Sciatic nerve (tissue), 2 donors: Measurements from ENCODE around the gene PSMC1. TPM values are rescaled to one million over a fixed set of nuclear protein-coding genes. Genes with fewer than 3 reads are reported as not detected.

Experiments
- ATAC-seq: fragments of 200-7000 bp; cut with Tn5 transposase; one replicate; pipeline ENCODE4 v1.9.1; 2020; ENCODE audit warnings: mild to moderate bottlenecking, moderate library complexity
- DNase-seq: peaks from one replicate; pipeline ENCODE4 v3.0.0-alpha.2; 2020; ENCODE audit warnings: low spot score
- intact Hi-C: fragments of 100-400 bp; cut with DNase I; formaldehyde crosslinking; loops from one replicate; pipeline ENCODE4 v1.14.2; 2022
- total RNA-seq: library from RNA; stranded (reverse); fragmentation: NEBNext Ultra II Directional; extraction: Animal tissue kit (Norgen Biotek cat#: 25700); gene quantifications from one replicate; pipeline ENCODE4 v1.2.1, GENCODE V29; 2021
- donor health status: DM: no; HTN: no; CAD: no.
- donor health status: DM: no; HTN: no; CAD: no.

Gene PSMC1
- total RNA-seq, 1 donor from 2014 or later: 82.9 TPM

DNA sequence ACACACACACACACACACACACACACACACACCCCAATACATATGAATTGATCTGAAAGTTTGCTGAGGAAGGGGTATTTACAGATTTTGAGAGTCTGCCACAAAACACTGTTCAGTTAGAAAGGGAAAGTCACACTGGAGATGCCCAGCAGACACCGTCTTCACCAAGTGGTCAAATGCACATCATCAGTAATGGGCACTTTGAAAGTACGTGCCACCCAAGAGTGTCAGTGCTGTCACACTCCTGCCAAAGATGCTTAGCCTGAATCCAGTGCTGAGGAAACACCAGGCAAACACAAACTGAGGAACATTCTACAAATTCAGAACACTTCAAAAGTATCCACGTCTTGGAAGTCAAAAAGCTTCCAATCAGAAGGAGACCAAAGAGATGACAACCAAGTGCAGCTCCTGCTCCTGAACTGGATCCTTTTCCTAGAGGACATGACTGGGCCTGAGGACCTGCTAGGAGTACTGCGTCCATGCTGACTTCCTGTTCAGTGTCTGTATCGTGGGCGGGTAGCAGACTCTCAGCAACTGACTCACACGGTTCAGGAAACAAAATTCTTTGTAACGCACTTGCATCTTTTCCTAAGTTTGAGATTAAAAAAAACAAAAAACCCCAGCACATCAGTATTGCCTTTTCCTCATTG lies 18.6 kb downstream of the PSMC1 start:
- intact Hi-C loops: no loop called here
- DNase-seq: no peak
- no peak for ATAC-seq

DNA sequence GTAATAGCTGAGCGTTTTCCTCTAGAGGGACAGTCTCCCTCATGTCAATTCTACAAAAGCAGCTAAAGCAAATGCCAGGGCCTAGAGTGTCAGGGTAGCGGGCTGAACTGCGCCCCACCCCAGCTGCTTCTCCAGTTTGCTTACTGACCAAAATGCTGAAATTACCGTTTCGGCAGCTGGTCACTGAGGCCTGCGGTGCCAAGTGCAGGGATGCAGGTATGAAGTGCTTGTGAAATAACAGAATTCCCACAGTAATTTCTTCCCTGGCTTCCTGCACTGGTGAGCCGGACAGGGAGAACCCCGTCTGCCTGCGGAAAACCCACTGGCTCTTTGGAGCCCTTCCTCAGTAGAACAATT lies 19.1 kb downstream of the PSMC1 start:
- intact Hi-C loops: no loop called here
- DNase-seq (no peak), ATAC-seq (no peak)

DNA sequence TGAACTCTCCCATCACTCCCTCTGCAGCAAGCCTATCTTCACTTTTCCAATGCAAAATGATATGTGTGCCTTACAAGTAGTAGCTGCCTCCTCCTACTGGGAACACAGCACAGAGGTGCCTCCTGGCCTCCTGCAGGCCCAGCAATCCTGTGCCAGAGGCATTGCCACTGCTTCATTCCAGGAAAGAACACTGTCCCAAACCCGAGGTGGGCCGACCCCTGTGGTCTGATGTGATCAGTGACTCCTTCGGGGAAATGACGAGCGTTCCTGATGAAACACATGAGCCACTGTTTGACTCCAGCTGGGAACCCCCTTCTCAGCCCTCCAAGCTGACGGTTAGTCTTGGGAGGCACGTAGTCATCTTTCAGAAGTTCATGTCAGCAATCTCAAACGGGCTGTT lies 19.5 kb downstream of the PSMC1 start:
- DNase-seq (no peak), ATAC-seq (no peak)
- intact Hi-C loops: no loop called here

DNA sequence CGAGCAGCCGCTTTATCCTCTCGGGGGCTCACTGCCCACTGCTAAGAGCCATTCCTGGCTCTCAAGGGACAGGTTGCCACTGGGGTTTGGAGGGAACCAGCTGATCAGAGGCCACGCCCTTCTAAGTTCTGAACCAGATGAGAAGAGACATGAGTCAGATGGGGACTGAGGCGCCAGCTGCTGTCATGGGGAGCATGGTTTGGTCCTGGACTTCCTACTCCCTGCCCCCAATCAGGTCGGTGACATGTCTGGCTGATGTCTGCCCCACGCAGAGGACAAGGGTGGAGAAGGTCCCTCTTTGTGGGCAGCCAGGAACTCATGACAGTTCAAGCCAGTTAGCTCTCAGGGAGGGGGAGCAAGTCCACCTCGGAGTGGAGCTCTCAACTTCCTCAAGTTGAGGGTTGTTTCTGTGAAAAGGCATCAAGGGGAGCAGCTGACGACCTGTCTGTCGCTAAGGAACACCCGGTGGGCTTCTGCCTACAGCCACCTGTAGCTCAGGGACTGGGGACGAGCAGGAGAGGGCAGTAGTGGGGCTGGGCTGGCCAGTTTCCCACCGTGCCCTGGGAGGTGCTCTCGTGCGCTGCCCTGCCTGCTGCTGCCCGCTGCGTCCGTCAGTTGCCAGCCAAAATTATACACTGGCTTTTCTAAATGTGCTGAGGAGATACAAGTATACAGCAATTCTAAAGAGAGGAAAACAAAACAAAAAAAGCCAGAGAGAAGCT lies 20.5 kb downstream of the PSMC1 start:
- DNase-seq (no peak), ATAC-seq (no peak)
- intact Hi-C loops: no loop called here

DNA sequence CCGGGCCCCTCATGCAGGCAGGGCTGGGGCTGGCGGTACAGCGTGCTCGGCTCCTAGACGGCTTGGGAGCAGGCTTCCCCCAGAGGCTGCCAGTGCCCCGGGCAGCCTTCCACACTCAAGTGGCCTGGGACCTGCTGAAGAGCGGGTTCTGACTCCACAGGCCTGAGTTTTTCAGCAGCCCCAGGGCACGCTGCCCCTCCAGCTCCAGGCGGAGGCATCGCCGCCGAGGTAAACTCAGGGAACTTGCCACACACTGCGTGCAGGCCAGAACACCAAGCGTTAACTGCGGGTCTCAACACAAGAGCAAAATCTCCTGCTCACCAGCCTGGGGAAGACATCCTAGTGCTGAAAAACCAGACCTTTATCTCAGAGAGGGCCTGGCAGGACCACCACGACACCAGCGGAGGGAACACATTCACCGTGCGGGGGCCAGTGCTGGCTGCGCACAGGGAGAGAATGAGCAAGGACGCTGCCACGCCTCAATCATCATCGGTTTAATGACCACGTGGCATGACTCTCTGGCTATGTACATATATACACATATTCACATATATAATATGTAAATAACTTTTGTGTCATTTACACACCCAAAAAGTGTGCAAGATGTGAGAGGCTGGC lies 21.3 kb downstream of the PSMC1 start:
- intact Hi-C loops: no loop called here
- ATAC-seq (no peak), DNase-seq (no peak)

DNA sequence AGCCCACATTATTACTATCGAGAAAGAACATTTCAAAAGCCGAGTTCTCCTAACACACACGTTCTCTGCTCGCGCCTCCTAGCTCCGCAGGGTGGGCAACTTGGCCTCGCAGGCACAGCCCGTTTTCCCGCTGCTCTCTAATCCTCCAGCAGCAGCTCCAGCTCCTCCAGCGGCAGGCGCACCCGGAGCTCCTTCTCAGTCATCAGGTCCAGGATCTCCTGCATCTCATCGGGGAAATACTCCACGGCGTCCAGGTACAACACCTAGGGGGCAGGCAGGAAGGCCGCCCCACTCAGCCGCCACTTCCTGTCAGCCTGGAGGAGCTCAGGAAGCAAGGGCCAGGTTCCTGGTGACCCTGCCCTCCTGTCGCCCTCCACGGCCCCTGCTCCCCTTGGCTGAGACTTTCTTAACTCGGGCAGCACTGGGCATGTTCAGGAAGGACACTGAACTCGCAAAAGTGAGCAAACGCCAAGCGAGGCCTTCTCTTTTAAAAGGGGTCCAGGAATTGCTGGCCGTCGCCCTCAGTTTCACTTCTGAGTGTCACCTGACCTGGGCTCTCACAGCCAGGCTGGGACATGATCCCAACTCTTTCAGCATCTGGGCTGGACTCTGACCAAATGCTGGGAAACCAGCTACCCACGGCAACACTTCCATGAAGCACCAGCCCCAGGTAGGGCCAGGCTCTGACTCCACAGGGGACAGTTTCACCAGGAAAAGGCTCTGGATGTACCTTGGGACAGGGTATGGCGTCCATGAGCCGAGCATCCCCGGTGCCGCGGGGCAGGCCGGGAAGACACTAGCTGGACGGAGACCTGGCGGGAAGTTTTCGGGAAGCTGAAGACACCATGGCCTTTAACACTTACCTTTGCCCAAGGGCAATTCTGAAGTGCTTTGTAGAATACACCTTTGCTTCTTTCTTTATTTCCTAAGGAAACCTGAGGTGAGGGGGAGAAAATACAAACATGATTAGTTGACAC lies 22.1 kb downstream of the PSMC1 start:
- intact Hi-C loops: no loop called here
- ATAC-seq: no peak
- no peak for DNase-seq

DNA sequence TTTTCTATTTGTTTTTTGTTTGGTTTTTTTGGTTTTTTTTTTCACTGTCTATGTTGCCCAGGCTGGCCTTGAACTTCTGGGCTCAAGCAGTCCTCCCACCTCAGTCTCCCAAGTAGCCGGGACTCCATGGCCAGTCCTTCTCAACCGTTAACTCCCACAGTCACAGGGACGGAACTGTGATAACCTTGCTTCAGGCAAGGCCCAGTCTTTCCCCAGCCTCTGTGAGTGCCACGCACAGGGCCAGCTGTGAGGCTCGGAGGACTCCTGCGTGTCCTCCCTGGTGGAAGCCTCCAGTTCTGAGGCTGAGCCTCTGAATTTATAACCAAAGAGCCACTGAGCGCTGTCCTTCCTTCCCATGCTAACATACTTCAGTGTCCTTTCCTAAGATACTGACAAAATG lies 23.7 kb downstream of the PSMC1 start:
- intact Hi-C loops: no loop called here
- no peak for DNase-seq
- no peak for ATAC-seq

DNA sequence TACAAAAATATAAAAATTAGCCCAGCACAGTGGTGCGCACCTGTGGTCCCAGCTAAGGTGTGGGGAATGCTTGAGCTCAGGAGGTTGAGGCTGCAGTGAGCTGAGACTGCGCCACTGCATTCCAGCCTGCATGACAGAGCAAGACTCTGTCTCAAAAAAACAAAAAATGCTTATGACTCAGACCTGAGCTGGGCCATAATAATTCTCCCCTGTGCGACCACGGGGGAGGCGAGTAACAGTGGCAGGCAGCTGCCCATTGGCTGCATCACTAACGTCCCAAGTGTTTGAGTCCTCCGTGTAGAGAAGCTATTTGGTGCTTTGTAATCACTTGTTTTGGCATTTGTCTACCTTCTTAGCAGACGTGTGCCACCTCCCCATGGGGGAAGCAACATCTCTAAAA lies 24.9 kb downstream of the PSMC1 start:
- ATAC-seq (no peak), DNase-seq (no peak)
- intact Hi-C loops: no loop called here

DNA sequence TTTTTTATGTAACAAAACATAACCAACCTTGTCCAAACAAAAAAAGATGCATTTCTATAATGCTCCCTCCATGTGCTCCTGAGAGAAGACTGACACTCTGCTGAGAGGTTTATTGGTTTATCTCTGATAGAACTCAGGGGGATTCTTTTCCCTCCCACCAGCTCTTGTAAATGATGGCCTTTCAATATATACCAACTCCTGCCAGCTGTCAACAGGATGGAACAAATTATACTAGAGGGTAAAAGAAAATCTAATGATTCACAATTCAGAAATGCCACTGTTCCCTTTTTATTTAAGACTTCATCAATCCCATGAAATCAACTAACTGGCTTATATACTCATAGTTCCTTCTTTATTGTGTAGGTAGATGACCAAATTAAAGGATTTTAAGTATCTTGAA lies 25.4 kb downstream of the PSMC1 start:
- intact Hi-C loops: no loop called here
- DNase-seq (no peak), ATAC-seq (no peak)

DNA sequence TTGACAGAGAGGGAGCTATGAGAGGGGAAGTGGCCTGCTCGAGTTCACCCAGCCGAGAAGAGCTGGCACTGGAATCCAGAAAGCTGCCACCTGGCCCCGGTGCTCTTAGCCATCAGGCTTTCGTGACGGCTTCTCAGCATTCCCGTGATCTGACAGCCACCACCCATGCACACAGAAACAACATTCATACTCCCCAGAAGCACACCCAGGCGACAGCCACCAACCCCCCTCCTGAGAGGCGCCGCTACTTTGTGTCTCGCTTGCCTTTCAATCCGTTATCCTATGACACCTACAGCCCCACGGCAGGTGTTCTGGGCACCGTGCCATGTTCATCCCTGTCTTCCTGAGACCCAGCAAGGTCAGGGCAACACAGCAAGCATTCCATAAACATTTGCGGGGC lies 31.4 kb downstream of the PSMC1 start:
- ATAC-seq: no peak

DNA sequence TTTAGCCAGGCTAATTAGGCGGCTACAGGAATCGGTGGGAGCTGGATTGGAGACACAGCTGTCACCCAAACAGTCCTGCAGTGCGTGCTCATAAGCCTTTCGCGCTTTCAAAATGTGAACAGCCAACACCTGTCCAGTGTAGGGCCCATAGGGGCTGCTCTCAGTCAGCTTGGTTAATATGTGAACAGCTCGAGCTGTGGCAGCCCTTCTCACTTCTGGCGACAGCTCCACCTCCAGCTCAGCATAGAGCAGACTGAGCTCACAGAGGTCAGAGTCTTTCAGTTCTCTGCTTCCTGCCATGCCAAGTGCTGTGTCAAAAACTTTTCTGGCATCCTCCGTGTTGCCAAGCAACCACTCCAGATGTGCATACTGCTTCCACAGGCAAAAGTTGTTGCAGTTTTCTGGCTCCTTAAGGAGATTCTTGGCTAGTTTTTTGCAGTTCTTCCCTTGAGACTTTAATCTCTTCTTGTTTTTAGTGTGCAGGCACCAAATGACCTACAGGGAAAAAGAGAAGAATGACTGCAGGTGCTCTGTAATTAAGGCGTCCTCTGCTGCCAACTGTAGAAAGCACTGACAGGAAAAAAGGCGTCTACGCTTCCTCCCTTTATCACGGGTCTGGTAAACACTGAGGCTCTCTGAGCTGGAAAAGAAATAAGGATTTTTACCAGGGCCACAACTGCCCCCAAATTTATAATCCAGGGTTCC lies 32.5 kb downstream of the PSMC1 start:
- intact Hi-C loops: no loop called here
- no peak for DNase-seq
- ATAC-seq: peak; percentile 79

More for the DNA sequence above, 31.4 kb downstream of the PSMC1 start:
- DNase-seq: no peak
- intact Hi-C loops: no loop called here

DNA sequence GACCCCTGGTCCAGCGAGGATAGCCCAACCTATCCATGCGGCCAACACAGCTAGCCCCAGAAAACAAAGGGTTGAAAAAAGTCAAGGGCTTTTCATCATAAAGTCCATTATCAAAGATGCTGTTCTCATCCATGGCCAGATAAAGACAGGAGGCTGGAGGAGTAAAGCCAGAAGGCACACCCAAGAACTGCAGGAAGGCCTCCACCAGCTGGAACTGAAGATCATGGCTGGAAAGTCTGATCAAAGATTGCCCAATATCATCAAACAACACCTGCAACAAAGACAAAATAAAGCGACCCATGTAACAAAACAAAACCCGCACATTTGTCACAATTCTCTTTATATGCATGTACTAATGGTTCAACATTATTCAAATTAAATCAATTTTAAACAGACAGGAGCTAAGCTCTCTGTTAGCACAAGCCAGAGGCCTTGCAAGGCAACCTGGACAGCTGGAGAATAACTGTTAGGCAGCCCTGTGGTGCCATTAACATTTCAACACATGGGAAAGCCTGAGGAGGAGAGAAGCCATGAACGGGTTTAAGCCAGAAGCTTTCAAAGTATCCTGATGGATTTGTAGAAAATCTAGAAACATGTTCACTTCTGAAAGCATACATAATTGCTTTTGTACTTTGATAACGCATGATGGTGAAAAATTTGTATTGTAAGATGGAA lies 34.1 kb downstream of the PSMC1 start:
- intact Hi-C loops: no loop called here
- ATAC-seq (no peak), DNase-seq (no peak)

DNA sequence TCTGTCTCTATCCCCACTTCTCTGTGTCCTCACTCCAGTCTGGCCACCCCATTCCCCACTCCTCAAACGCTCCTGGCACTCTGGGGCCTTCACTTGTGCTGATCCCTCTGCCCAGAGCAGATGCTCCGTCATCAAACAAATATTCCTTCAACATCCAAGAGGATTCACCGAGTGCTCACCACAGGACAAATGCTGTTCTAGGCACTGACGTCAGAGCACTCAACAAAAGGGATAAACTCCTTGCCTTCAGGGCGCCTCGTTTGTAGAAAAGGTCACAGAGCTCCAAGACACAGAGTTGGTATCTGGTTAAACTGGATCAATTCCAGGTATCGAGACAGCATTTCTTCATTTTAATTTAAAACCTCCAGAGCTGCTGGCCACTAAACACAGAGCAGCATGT lies 35.3 kb downstream of the PSMC1 start:
- intact Hi-C loops: no loop called here
- ATAC-seq (no peak), DNase-seq (no peak)

DNA sequence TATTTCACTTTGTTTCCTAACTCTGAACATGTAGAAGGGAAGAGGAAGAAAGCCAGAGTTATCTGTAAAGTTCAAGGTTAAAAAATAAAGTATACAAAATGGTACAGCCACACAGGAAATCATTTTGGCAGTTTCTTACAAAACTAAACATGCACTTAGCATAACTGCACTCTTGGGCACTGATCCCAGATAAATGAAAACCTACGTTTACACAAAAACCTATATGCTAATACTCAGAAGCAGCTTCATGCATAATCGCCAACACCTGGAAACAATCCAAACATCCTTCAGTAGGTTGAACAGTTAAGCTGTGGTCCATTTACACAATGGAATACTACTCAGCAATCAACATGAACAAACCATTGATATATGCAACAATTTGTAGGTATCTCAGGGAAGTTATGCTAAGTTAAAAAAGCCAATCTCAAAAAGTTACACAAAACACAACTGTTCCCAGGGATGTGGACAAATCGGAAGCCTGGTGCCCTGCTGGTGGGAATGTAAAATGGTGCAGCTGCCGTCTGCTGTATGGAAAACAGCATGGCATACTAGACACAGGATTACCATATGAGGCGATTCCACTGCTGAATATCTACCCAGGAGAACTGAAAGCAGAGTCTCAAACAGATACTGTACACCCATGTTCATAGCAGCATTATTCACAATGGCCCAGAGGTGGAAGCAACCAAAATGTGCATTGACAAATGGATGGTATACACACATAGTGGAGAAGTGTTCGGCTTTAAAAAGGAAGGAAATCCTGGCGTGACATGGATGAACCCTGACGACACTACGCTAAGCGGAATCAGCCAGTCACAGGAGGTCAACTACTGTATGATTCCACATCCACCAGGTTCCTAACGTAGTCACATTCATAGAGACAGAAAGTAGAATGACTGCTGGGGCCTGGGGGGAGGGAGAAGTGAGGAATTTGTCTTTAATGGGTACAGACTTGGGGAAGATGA lies 37.7 kb downstream of the PSMC1 start:
- ATAC-seq (no peak), DNase-seq (no peak)
- intact Hi-C loops: no loop called here

DNA sequence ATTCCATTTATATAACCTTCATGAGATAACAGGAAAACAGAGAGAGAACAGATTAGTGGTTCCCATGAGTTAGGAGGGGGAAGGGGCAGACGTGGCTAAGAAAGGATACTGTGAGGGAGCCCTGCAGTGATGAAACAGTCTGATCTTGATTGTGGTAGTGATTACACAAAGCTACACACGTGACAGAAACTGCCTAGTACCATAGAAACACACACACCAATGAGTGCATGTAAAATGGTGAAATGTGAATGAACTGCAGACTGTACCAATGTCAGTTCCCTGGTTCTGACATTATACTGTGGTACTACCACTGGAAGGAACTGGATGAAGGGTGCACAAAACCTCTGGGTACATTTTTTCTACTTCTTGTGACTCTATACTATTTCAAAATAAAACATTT lies 38.5 kb downstream of the PSMC1 start:
- ATAC-seq: no peak
- intact Hi-C loops: no loop called here

DNA sequence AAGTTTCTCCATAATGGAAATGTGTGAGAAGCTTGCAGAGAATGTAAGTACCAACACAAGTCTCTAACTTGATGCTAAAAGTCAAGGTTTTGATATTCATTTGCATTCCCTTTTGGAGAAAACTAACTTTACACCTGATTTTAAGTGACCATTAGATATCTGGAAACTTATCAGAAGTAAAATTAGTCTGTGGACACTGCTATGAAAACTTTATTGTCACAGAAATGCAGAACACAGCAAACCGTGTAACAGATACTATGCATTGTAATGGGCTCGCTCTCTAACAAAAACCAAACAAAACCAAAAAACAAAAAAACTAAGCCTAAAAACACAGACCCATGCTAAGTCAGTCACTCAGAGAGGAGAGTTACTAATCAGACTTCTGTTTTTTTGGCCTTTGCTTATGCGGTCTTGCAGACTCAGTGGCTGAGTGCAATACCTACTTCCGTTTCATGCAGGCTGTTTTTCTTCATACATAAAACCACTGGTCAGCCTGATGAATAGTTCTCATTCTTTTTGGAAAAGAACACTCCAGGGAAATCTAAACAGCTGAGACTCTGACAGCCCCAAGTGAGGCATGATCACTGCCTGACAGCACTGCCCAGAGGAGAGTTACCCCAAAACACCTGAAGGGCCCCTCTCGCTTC lies 39.6 kb downstream of the PSMC1 start:
- intact Hi-C loops: no loop called here
- ATAC-seq (peak; percentile 42), DNase-seq (no peak)

More for the DNA sequence above, 38.5 kb downstream of the PSMC1 start:
- DNase-seq: no peak

DNA sequence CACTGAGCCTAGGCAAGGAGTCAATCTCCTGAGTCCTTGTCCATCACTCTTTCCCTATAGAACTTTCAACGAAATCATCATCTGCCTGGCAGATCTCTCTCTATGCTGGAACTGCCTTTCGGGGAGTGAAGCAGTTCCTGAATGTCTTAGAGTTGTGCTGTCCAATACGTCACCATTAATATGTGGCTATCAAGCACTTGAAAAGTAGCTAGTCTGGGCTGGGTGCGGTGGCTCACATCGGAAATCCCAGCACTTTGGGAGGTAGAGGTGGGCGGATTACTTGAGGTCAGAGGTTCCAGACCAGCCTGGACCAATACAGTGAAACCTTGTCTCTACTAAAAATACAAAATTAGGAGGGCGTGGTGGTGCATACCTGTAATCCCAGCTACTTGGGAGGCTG lies 40.3 kb downstream of the PSMC1 start:
- no peak for ATAC-seq
- intact Hi-C loops: no loop called here
- DNase-seq: no peak
